DND-41 (cell line): ENCODE results near the gene NTMT1.

Experiments
- ATAC-seq: fragments of 200-7000 bp; cut with Tn5 transposase; 3 replicates; pipeline ENCODE4 v1.9.1; 2021; ENCODE audit warnings: low read depth; ENCODE audit not compliant: insufficient read depth
- DNase-seq: peaks from one replicate; pipeline ENCODE4 v3.0.0-alpha.2; 2020
- H2AFZ ChIP-seq: 2 replicates; pipeline ENCODE4 v1.6.0; 2012; ENCODE audit warnings: low read depth, low read length
- H3K27ac ChIP-seq: 2 replicates; pipeline ENCODE4 v1.5.1; 2012; ENCODE audit warnings: low read length, inconsistent platforms
- H3K27me3 ChIP-seq: fragments of 200-600 bp; sonication (generic); 2 replicates; pipeline ENCODE4 v1.6.0; 2012; ENCODE audit warnings: low read length, mild to moderate bottlenecking, inconsistent platforms; ENCODE audit not compliant: insufficient read depth, poor library complexity
- H3K36me3 ChIP-seq: 2 replicates; pipeline ENCODE4 v1.5.1; 2012; ENCODE audit warnings: low read length, inconsistent platforms; ENCODE audit not compliant: insufficient read depth
- H3K4me1 ChIP-seq: 2 replicates; pipeline ENCODE4 v1.5.1; 2012; ENCODE audit warnings: mild to moderate bottlenecking, low read length; ENCODE audit not compliant: insufficient read depth
- H3K4me2 ChIP-seq: 2 replicates; pipeline ENCODE4 v1.6.0; 2012; ENCODE audit warnings: mild to moderate bottlenecking, moderate library complexity, low read length, inconsistent platforms; ENCODE audit not compliant: insufficient read depth
- H3K4me3 ChIP-seq, 2 experiments: fragments of 200-600 bp in 1 of 2; shearing (Covaris generic) in 1 of 2; 2 replicates each; pipeline ENCODE4 v1.5.1; 2012 to 2016; ENCODE audit warnings: inconsistent platforms in 2 of 2, low read length in 2 of 2, mild to moderate bottlenecking in 2 of 2, low read depth in 1 of 2, moderate library complexity in 1 of 2
- H3K79me2 ChIP-seq: 2 replicates; pipeline ENCODE4 v1.6.0; 2012; ENCODE audit warnings: low read length, inconsistent platforms; ENCODE audit not compliant: insufficient read depth
- H3K9ac ChIP-seq: 2 replicates; pipeline ENCODE4 v1.6.0; 2012; ENCODE audit warnings: low read depth, mild to moderate bottlenecking, inconsistent platforms, low read length, moderate library complexity
- H3K9me3 ChIP-seq: 2 replicates; pipeline ENCODE4 v1.5.1; 2012; ENCODE audit warnings: low read length, moderate library complexity, mild to moderate bottlenecking, inconsistent platforms; ENCODE audit not compliant: insufficient read depth, severe bottlenecking
- H4K20me1 ChIP-seq: 2 replicates; pipeline ENCODE4 v1.6.0; 2012; ENCODE audit warnings: low read length; ENCODE audit not compliant: insufficient read depth
- CTCF ChIP-seq: IDR thresholded peaks from 2 replicates; pipeline ENCODE4 v1.5.1; 2012; ENCODE audit warnings: borderline replicate concordance, low read length, moderate library complexity, mild to moderate bottlenecking; ENCODE audit not compliant: poor library complexity, severe bottlenecking; ENCODE audit errors: extremely low read depth
- EZH2 ChIP-seq: IDR thresholded peaks from 3 replicates; pipeline ENCODE4 v1.6.1; 2012; ENCODE audit warnings: borderline replicate concordance, low read depth, mild to moderate bottlenecking, moderate library complexity, low read length, inconsistent platforms; ENCODE audit not compliant: severe bottlenecking

Gene NTMT1

GRCh38 chr9:129647635-129648034 lies 21.7 kb downstream of the NTMT1 start:
- Histone ChIP-seq H3K36me3 (no peaks in the 10 kb centered on the region), H4K20me1 (no peaks in the 10 kb centered on the region), H3K27me3 (no peaks in the 10 kb centered on the region)

GRCh38 chr9:129648092-129648763 lies 22.3 kb downstream of the NTMT1 start:
- no peak for TF ChIP-seq CTCF
- Histone ChIP-seq H4K20me1 (no peaks in the 10 kb centered on the region), H3K9ac (no peak overlapping the region), H3K27ac (no peak overlapping the region), H2AFZ (no peak overlapping the region), H3K4me2 (no peak overlapping the region), H3K4me3 (no peak overlapping the region), H3K9me3 (no peaks in the 10 kb centered on the region), H3K36me3 (no peaks in the 10 kb centered on the region), H3K27me3 (no peaks in the 10 kb centered on the region), H3K79me2 (no peaks in the 10 kb centered on the region), H3K4me1 (no peaks in the 10 kb centered on the region)
- no peak for DNase-seq
- ATAC-seq, result no peak

More at GRCh38 chr9:129647635-129648034, 21.7 kb downstream of the NTMT1 start:
- TF ChIP-seq EZH2 (no peak), CTCF (no peak)
- Histone ChIP-seq H3K9ac (no peak overlapping the region), H3K4me2 (no peak overlapping the region), H2AFZ (no peak overlapping the region), H3K9me3 (no peaks in the 10 kb centered on the region), H3K4me3 (no peak overlapping the region), H3K79me2 (no peaks in the 10 kb centered on the region), H3K27ac (no peak overlapping the region), H3K4me1 (no peaks in the 10 kb centered on the region)
- DNase-seq, result no peak
- ATAC-seq, result no peak

GRCh38 chr9:129648764-129649115 lies 22.8 kb downstream of the NTMT1 start:
- H3K27ac ChIP-seq, result no peak overlapping the region

More at GRCh38 chr9:129648764-129649115, 22.8 kb downstream of the NTMT1 start:
- ATAC-seq, result no peak
- Histone ChIP-seq H2AFZ (no peak overlapping the region), H3K4me3 (no peak overlapping the region), H4K20me1 (no peaks in the 10 kb centered on the region), H3K9ac (no peak overlapping the region), H3K9me3 (no peaks in the 10 kb centered on the region), H3K4me2 (no peak overlapping the region), H3K27me3 (no peaks in the 10 kb centered on the region), H3K79me2 (no peaks in the 10 kb centered on the region), H3K4me1 (no peaks in the 10 kb centered on the region), H3K36me3 (no peaks in the 10 kb centered on the region)
- TF ChIP-seq CTCF, result no peak
- no peak for TF ChIP-seq EZH2
- DNase-seq, result no peak
